Skeletal muscle satellite cell (primary cell): ENCODE measurements around the gene OSBPL5.

Experiments used
- H3K27me3 ChIP-seq: 2 replicates; pipeline ENCODE4 v1.7.0; 2013; ENCODE audit warnings: low read length; ENCODE audit not compliant: control insufficient read depth, insufficient read depth
- H3K36me3 ChIP-seq: 2 replicates; pipeline ENCODE4 v1.7.0; 2013; ENCODE audit warnings: mild to moderate bottlenecking, control low read depth, low read length; ENCODE audit not compliant: insufficient read depth
- H3K4me1 ChIP-seq: 2 replicates; pipeline ENCODE4 v1.7.0; 2013; ENCODE audit warnings: low read length; ENCODE audit not compliant: control insufficient read depth, insufficient read depth
- H3K4me2 ChIP-seq: 2 replicates; pipeline ENCODE4 v1.7.0; 2013; ENCODE audit warnings: mild to moderate bottlenecking, low read length
- H3K4me3 ChIP-seq: 2 replicates; pipeline ENCODE4 v1.7.0; 2013; ENCODE audit warnings: low read length
- H3K9ac ChIP-seq: 2 replicates; pipeline ENCODE4 v1.7.0; 2013; ENCODE audit warnings: mild to moderate bottlenecking, low read depth, low read length, moderate library complexity
- H3K9me3 ChIP-seq: replicated peaks from 2 replicates; pipeline ENCODE4 v1.7.0; 2013; ENCODE audit warnings: mild to moderate bottlenecking, control low read depth, low read length

OSBPL5 gene

DNA sequence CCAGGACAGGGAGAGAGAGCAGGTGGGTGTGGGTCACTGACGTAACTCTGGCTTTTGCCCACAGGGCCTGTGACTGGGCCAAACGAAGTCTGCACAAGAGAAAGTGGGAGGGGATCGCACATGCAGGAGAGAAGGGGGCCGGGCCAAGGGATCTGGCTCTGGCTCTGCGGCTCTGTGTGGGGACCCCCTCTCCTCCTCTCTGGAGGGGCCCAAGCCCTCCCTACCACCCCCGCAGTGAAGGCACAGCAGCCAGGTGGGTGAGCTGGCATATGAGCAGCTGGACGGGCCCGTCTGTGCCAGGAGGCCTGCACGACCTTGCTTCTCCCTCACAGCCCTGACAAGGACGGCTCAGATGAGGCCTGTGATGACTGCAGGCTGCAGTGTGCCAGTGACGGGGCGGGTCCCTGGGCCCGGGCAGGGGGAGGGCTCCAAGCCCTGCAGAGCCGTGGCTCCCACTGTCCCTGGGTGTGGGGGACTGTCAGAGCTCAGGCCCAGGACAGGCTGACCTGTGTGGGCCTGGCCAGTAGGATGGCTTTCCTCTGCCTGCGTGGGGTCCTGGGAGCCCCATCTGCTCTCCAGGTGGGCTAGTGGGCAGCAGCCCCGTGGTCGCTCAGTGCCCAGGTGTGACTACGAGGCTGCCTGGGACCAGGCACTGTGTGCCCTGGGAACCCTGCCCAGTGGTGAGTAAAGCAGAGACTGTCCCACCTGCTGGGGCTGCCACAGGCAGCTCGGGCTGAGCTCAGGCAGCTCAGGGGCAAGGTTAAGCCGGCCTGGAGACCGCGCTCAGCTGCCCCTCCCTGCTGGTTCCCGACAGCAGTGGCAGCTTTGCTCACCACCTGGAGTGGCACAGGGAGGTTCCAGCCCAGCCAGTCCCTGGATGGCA is 31.3 kb upstream of the OSBPL5 start:
- Histone ChIP-seq H3K27me3 (peaks cover 66% of the 10 kb centered on the region), H3K4me1 (no peaks in the 10 kb centered on the region), H3K9me3 (no peaks in the 10 kb centered on the region), H3K36me3 (no peaks in the 10 kb centered on the region), H3K9ac (no peak overlapping the region), H3K4me3 (no peak overlapping the region), H3K4me2 (no peak overlapping the region)

- H3K4me3 ChIP-seq, result no peak overlapping the region
- H3K27me3 ChIP-seq, result peaks cover 61% of the 10 kb centered on the region
- no peaks in the 10 kb centered on the region for H3K4me1 ChIP-seq
- H3K36me3 ChIP-seq, result no peaks in the 10 kb centered on the region
- no peak overlapping the region for H3K9ac ChIP-seq
- H3K4me2 ChIP-seq, result no peak overlapping the region
- H3K9me3 ChIP-seq, result no peaks in the 10 kb centered on the region
These were observed 30.4 kb upstream of the OSBPL5 start for GRCh38 chr11:3195251-3196160.

DNA sequence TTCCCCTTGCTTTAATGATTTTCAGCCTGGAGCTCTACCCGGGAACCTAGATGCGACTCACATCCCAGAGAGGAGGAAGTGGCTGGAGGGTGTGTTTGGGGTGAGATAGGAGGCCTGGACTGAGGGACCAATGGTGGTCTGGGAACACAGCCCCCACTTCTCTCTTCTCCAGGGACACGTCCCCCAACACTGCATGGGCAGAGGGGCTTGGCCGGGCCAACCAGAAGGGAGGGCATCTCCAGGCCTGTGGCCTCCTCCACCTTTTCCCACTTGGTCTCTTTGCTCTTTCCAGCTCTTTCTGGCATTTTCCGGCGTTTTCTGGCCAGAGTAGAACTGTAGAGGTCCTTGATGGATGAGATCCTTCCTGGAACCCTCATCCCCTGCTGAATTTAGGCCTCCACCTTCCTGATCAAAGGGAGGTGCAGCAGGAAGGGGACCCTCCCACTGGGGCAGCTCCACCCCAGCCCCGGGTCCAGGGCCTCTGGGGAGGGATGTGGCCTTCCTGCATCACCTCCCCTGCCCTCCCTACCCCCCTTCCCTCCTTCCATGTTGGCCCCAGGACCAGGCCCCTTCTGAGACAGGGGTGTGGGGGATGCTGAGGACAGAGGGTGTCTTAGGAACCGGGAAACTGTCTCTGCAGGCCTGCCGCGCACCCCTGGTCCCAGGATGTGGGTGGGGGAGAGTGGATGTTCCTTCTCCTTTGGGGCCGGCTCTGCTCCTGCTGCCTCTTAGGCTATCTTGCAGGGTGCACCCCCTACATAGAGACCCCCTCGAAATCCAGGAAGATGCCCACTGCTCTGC is 29.1 kb upstream of the OSBPL5 start:
- Histone ChIP-seq H3K27me3 (peaks cover 59% of the 10 kb centered on the region), H3K4me3 (no peak overlapping the region), H3K4me1 (no peaks in the 10 kb centered on the region), H3K9me3 (no peaks in the 10 kb centered on the region), H3K4me2 (no peak overlapping the region), H3K9ac (no peak overlapping the region), H3K36me3 (no peaks in the 10 kb centered on the region)

- H3K4me3 ChIP-seq, result no peak overlapping the region
- H3K27me3 ChIP-seq, result peaks cover 54% of the 10 kb centered on the region
- no peaks in the 10 kb centered on the region for H3K36me3 ChIP-seq
- no peak overlapping the region for H3K9ac ChIP-seq
- H3K4me2 ChIP-seq, result no peak overlapping the region
- no peaks in the 10 kb centered on the region for H3K4me1 ChIP-seq
- no peaks in the 10 kb centered on the region for H3K9me3 ChIP-seq
These were observed 28.4 kb upstream of the OSBPL5 start for GRCh38 chr11:3193373-3194015.

DNA sequence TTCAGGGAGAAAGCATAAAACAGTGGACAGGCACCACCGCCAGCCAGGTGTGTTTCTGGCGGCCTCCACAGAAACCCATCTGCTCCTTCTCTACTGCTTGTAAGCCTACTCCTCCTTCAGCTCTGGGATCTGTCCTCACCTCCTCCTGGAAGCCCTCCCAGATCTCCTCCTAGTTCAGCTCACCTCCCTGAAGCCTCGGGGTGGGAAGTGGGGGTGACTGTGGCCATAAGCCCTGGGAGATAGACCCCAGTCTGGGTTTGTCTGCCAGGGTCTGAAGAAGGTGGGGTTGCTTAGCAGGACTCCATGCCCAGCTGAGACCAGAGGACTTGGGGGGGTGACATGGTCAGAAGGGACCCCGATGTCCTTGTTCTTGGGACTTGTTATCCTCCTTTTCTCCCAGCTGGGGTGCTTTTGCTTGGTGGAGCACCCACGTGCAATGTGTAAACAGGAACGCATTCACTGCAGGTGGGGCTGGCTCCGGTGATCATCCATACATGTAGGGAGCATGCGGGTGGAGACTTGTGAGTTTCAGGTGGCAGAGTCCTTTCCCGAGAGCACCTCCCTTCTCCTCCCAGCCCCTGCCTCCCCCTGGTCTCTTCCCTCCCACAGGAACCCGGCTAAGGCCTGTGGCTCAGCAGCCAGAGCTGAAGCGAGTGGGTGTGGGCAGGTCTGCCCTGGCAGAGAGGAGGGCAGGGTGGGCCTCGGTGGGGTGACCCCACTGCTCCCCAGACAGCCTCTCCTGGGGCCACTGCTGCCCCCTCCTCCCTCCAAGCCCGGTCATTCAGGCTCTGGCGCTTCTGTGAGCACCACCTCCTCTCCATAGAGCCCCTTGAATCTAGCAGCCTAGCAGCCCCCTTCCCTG is 27.6 kb upstream of the OSBPL5 start:
- Histone ChIP-seq H3K4me1 (no peaks in the 10 kb centered on the region), H3K27me3 (peaks cover 48% of the 10 kb centered on the region), H3K9ac (no peak overlapping the region)

DNA sequence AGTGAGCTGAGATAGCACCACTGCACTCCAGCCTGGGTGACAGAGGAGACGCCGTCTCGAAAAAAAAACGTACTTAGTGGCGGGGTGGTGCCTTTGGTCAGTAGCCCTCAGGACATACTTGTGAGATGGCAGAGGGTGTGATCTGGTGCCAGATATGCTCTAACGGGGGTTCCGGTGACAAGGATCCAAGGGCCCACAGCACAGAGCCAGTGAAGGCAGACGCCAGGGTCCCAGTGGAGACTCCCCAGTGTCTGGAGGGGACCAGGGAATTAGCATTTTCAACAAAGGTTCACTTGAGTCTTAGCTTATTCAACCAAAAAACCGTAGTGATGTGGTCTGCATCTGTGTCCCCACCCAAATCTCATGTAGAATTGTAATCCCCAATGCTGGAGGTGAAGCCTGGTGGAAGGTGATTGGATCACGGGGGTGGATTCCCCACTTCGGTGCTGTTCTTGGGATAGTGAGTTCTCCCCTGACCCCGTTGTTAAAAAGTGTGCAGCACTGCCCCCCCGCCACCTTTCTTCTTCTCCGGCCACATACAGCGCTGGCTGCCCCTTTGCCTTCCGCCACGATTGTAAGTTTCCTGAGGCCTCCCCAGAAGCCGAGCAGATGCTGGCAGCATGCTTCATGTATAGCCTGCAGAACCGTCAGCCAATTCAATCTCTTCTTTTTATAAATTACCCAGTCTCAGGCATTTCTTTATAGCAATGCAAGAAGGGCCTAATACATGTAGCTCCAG is 26.6 kb upstream of the OSBPL5 start:
- Histone ChIP-seq H3K4me2 (no peak overlapping the region), H3K4me3 (no peak overlapping the region), H3K36me3 (no peaks in the 10 kb centered on the region), H3K27me3 (peaks cover 45% of the 10 kb centered on the region), H3K4me1 (no peaks in the 10 kb centered on the region), H3K9ac (no peak overlapping the region), H3K9me3 (no peaks in the 10 kb centered on the region)

More for the DNA sequence above, 27.6 kb upstream of the OSBPL5 start:
- Histone ChIP-seq H3K9me3 (no peaks in the 10 kb centered on the region), H3K36me3 (no peaks in the 10 kb centered on the region), H3K4me2 (no peak overlapping the region), H3K4me3 (no peak overlapping the region)

DNA sequence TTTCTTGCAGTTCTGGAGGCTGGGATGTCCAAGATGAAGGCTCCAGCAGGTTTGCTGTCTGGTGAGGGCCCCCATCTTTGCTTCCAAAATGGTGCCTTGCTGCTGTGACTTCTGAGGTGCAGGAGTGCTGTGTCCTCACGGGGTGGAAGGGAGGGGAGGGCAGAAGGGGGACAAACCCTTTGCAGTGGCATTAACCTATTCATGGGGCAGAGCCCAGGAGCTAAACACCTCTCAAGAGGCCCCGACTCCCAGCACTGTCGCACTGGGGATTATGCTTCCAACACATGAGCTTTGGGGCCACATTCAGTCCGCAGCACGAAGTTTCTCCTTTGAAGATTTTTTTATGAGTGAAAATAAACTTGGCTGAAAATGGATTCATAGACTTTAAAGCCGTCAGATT is 25.5 kb upstream of the OSBPL5 start:
- Histone ChIP-seq H3K9ac (no peak overlapping the region), H3K36me3 (no peaks in the 10 kb centered on the region), H3K4me2 (no peak overlapping the region), H3K4me1 (no peaks in the 10 kb centered on the region), H3K27me3 (peaks cover 47% of the 10 kb centered on the region), H3K4me3 (no peak overlapping the region), H3K9me3 (no peaks in the 10 kb centered on the region)

- Histone ChIP-seq H3K36me3 (no peaks in the 10 kb centered on the region), H3K9ac (no peak overlapping the region), H3K27me3 (peaks cover 53% of the 10 kb centered on the region), H3K9me3 (no peaks in the 10 kb centered on the region), H3K4me3 (no peak overlapping the region), H3K4me1 (no peaks in the 10 kb centered on the region), H3K4me2 (no peak overlapping the region)
These were observed 24.9 kb upstream of the OSBPL5 start for GRCh38 chr11:3189886-3190583.

DNA sequence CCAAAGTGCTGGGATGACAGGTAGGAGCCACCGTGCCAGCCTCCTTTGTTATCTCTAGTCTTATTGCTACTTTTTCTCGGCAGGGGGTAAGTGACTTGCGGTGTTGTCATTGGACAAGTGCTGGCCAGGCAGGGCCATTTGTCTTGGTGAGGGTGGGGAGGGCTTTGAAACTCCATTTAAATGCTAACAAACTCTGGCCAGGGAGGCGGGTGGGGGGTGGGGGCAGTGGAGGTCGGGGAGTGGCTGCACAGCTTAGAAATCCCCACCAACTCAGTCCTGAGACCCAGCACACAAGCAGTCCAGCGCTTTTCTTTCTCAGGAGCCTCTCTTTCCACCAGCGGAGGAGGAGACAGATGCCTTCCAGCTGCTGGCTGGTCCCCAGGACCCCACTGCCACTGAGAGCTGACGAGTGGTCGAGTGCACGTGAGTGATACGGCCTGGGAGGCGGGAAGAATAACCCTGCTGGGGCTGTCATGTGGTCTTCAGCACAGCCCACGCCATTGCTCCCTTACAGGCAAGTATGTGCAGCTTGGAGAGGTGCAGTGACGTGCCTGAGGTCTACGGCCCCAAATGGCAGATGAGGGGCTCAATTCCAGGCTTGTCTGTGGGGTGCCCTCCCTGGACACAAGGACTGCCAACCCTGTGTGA is 24.2 kb upstream of the OSBPL5 start:
- Histone ChIP-seq H3K9ac (no peak overlapping the region), H3K4me1 (no peaks in the 10 kb centered on the region), H3K4me3 (no peak overlapping the region), H3K27me3 (peaks cover 50% of the 10 kb centered on the region), H3K4me2 (no peak overlapping the region), H3K9me3 (no peaks in the 10 kb centered on the region), H3K36me3 (no peaks in the 10 kb centered on the region)
